Body of pancreas (tissue), 4 donors: ENCODE measurements around the gene PPIP5K1.

Experiments
- CTCF ChIP-seq, 7 experiments: fragments of 450-650 bp in 4 of 7; fragments of 200-600 bp in 3 of 7; sonication (generic) in 3 of 7; IDR thresholded peaks; one replicate each; pipeline ENCODE4 v1.5.1; 2016 to 2019; ENCODE audit warnings: antibody characterized with exemption in 7 of 7
- POLR2A ChIP-seq, 3 donors: fragments of 450-650 bp; IDR thresholded peaks; one replicate each; pipeline ENCODE4 v1.6.1; 2016; ENCODE audit warnings: antibody characterized with exemption in 3 of 3, mild to moderate bottlenecking in 2 of 3

- TF ChIP-seq CTCF (IDR thresholded peaks at IDR 0.05) (no peak), POLR2A (IDR thresholded peaks at IDR 0.05) (no peak)
Measured at GRCh38 chr15:43547539-43547938, 42.5 kb downstream of the PPIP5K1 start.
